Spinal cord (tissue), 10 donors: ENCODE measurements around the gene MRPS24. TPM values are rescaled to one million over a fixed set of nuclear protein-coding genes. Genes with fewer than 3 reads are reported as not detected.
A peak's percentile ranks its signal among the peaks of the same experiment; 100 is the strongest.
"Not testable (repeated sequence)": the region's sequence is repeated elsewhere in the genome, so short reads cannot be mapped to it uniquely, and the experiment has no call there.

ENCODE experiments used
- DNase-seq, 6 donors: peaks; one replicate each; pipeline versions ENCODE4 v3.0.0 to v3.0.0-alpha.2; 2013 to 2015; ENCODE audit warnings: low spot score in 6 of 6, low read depth in 4 of 6
- H3K27ac ChIP-seq: one replicate; pipeline ENCODE4 v1.5.1; 2013; ENCODE audit warnings: low read depth, low read length, control low read depth
- H3K27me3 ChIP-seq: one replicate; pipeline ENCODE4 v1.6.1; 2013; ENCODE audit warnings: low read length; ENCODE audit not compliant: control insufficient read depth, insufficient read depth
- H3K36me3 ChIP-seq: one replicate; pipeline ENCODE4 v1.6.1; 2013; ENCODE audit warnings: low read length; ENCODE audit not compliant: control insufficient read depth, insufficient read depth
- H3K4me1 ChIP-seq: one replicate; pipeline ENCODE4 v1.6.1; 2013; ENCODE audit warnings: low read length; ENCODE audit not compliant: control insufficient read depth, insufficient read depth
- H3K4me3 ChIP-seq: one replicate; pipeline ENCODE4 v1.5.1; 2013; ENCODE audit warnings: low read depth, low read length, control low read depth
- H3K9me3 ChIP-seq: one replicate; pipeline ENCODE4 v1.6.1; 2013; ENCODE audit warnings: low read length; ENCODE audit not compliant: control insufficient read depth, insufficient read depth
- WGBS: methylation state at CpG from one replicate; pipeline ENCODE4 v1.1.5; 2013; ENCODE audit warnings: missing lambda C conversion rate; ENCODE audit not compliant: insufficient coverage; 5-methylcytosine and 5-hydroxymethylcytosine counted together
- polyA plus RNA-seq, 2 donors: library from polyadenylated mRNA; unstranded; fragments of 120-200 nt; gene quantifications; one replicate each; pipeline ENCODE4 v1.2.1, GENCODE V29; 2013; ENCODE audit not compliant: insufficient read length in 2 of 2
- total RNA-seq, 2 donors: library from RNA; depleted of rRNA in 1 of 2; stranded (reverse); fragments of 120-200 nt in 1 of 2; fragments of >200 nt in 1 of 2; gene quantifications; one replicate each; pipeline versions ENCODE4 v1.2.3 to v1.2.4, GENCODE V29; 2013 to 2014
- donor health status: healthy.

The MRPS24 gene
- total and polyA plus RNA-seq, 4 donors: 26.7 to 108 (median 105) TPM

DNA sequence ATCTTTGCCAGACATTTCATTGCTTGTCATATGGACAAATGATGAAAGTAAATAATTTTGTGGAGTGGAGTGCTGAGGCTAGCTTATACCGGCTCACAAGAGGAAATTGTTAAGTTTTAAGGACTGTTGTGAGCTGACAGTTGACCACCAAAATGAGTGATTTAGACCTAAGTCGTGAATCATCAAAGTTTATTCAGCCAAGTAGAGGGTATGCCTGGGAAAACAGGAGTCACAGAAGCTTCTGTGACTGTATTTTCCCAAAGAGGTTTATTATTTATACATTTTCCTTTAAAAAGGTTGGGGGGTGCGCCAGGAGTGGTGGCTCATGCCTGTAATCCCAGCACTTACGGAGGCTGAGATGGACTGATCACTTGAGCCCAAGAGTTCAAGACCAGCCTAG lies 21.8 kb downstream of the MRPS24 start:
- Histone ChIP-seq H3K4me1 (no peaks in the 10 kb centered on the region), H3K27me3 (no peaks in the 10 kb centered on the region), H3K27ac (no peak overlapping the region), H3K9me3 (no peaks in the 10 kb centered on the region), H3K4me3 (no peak overlapping the region), H3K36me3 (no peaks in the 10 kb centered on the region)
- no peak for DNase-seq
- WGBS: 85% methylated on average over 1 of the region's 4 CpGs

GRCh38 chr7:43844662-43845061 lies 24.7 kb downstream of the MRPS24 start:
- Histone ChIP-seq H3K9me3 (no peaks in the 10 kb centered on the region), H3K27me3 (peaks cover 2% of the 10 kb centered on the region), H3K36me3 (no peaks in the 10 kb centered on the region), H3K4me3 (no peak overlapping the region), H3K27ac (no peak overlapping the region), H3K4me1 (no peaks in the 10 kb centered on the region)
- no peak for DNase-seq
- WGBS: no CpG with 5 or more reads among the region's 2 CpGs

GRCh38 chr7:43844257-43844656 lies 25.1 kb downstream of the MRPS24 start:
- no peaks in the 10 kb centered on the region for H3K9me3 ChIP-seq
- H3K27me3 ChIP-seq: peaks cover 2% of the 10 kb centered on the region
- peaks cover under 1% of the 10 kb centered on the region for H3K4me1 ChIP-seq
- no peak for DNase-seq
- no peaks in the 10 kb centered on the region for H3K36me3 ChIP-seq
- no peak overlapping the region for H3K4me3 ChIP-seq
- 100% methylated on average over 2 of the region's 2 CpGs for WGBS
- no peak overlapping the region for H3K27ac ChIP-seq

GRCh38 chr7:43843296-43843695 lies 26.0 kb downstream of the MRPS24 start:
- H3K4me3 ChIP-seq: no peak overlapping the region
- 95% methylated on average over 3 of the region's 4 CpGs for WGBS
- H3K27me3 ChIP-seq: peaks cover 2% of the 10 kb centered on the region
- no peaks in the 10 kb centered on the region for H3K9me3 ChIP-seq
- peaks cover 3% of the 10 kb centered on the region for H3K4me1 ChIP-seq
- DNase-seq: no peak
- no peak overlapping the region for H3K27ac ChIP-seq
- H3K36me3 ChIP-seq: no peaks in the 10 kb centered on the region

DNA sequence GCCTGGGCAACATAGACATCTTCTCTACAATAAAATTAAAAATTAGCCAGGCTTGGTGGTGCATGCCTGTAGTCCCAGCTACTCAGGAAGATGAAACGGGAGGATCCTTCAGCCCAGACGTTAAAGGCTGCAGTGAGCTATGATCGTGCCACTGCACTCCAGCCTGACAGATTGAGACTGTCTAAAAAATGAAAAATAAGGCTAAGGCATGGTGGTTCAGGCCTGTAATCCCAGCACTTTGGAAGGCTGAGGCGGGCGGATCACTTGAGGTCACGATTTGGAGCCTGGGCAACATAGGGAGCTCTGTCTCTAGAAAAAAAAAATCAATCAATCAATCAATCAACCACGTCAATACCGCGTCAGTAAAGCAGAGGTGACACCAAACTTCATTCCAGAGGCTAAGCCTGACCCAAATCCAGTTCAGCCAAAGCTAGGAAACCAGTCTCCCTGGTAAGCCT lies 31.1 kb downstream of the MRPS24 start:
- Histone ChIP-seq H3K27me3 (peaks cover 2% of the 10 kb centered on the region), H3K4me3 (no peak overlapping the region), H3K4me1 (peaks cover 3% of the 10 kb centered on the region), H3K36me3 (no peaks in the 10 kb centered on the region), H3K27ac (no peak overlapping the region), H3K9me3 (no peaks in the 10 kb centered on the region)
- 85% methylated on average over 4 of the region's 9 CpGs for WGBS
- no peak for DNase-seq

DNA sequence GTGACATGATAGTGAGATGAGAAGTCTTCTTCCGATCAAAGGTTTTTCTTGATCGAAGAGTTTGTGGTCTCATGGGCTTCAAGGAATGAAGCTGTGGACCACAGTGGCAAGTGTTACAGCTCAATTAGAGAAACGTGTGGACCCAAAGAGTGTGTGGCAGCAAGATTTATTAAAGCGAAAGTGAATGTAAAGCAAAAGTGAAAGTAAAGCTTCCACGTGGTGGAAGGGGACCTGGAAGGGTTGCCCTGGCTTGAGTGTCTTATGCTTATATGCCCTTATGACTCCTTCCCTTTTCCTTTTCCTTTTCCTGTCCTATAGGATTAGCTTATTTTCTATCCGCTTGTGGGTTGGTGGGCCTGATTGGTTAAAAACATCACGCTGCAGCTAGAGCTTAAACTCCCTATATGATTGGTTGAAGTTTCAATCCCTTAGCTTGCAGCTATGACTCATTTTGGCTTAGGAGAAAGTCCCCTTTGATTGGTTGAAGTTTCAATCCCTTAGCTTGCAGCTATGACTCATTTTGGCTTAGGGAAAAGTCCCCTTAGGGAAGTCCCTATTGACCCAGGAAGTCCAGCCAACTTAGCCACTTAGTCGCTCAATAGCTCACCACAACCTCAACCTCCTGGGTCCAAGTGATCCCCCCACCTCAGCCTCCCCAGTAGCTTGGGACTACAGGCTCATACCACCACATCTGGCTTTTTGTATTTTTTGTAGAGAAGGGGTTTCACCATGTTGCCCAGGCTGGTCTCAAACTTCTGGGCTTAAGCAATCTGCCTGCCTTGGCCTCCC lies 34.7 kb downstream of the MRPS24 start:
- 88% methylated on average over 4 of the region's 8 CpGs for WGBS
- H3K9me3 ChIP-seq: no peaks in the 10 kb centered on the region

GRCh38 chr7:43830917-43831316 lies 38.4 kb downstream of the MRPS24 start:
- H3K27ac ChIP-seq, H3K27me3 ChIP-seq, DNase-seq, H3K9me3 ChIP-seq, H3K36me3 ChIP-seq, H3K4me1 ChIP-seq, H3K4me3 ChIP-seq: not testable (repeated sequence)

More for the DNA sequence above, 34.7 kb downstream of the MRPS24 start:
- Histone ChIP-seq H3K27me3 (no peaks in the 10 kb centered on the region), H3K4me3 (no peak overlapping the region), H3K4me1 (peaks cover 3% of the 10 kb centered on the region), H3K27ac (no peak overlapping the region), H3K36me3 (no peaks in the 10 kb centered on the region)
- no peak for DNase-seq

GRCh38 chr7:43825391-43825808 lies 43.9 kb downstream of the MRPS24 start:
- H3K4me3 ChIP-seq: no peak overlapping the region
- no peaks in the 10 kb centered on the region for H3K36me3 ChIP-seq
- no peaks in the 10 kb centered on the region for H3K9me3 ChIP-seq
- H3K27ac ChIP-seq: no peak overlapping the region
- no peaks in the 10 kb centered on the region for H3K27me3 ChIP-seq
- H3K4me1 ChIP-seq: no peaks in the 10 kb centered on the region
- no peak for DNase-seq
- WGBS: 100% methylated on average over 2 of the region's 5 CpGs

DNA sequence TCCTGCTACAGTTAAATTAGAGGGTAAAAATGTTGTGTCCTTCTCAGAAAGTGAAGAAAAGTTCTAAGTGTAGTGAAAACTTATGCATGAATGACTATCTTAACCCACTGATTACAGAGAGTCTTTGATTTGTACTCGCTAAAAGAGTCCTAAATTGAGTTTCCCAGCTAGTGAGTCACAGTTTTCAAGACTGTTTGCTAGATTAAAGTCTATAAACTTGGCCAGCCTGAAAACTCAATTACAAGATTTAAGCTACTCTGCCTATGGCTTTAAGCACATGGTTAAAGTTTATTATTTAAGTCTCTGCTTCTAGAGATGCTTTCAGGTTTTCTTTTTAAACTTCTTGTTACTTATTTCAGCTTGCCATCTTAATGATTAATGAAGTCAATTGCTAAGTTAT lies 44.4 kb downstream of the MRPS24 start:
- H3K27ac ChIP-seq: no peak overlapping the region
- H3K4me1 ChIP-seq: no peaks in the 10 kb centered on the region
- no peak overlapping the region for H3K4me3 ChIP-seq
- no peaks in the 10 kb centered on the region for H3K9me3 ChIP-seq
- no peaks in the 10 kb centered on the region for H3K27me3 ChIP-seq
- DNase-seq: peak in 1 of 6 donors; percentile 37
- no peaks in the 10 kb centered on the region for H3K36me3 ChIP-seq
- no CpG with 5 or more reads among the region's 1 CpG for WGBS

DNA sequence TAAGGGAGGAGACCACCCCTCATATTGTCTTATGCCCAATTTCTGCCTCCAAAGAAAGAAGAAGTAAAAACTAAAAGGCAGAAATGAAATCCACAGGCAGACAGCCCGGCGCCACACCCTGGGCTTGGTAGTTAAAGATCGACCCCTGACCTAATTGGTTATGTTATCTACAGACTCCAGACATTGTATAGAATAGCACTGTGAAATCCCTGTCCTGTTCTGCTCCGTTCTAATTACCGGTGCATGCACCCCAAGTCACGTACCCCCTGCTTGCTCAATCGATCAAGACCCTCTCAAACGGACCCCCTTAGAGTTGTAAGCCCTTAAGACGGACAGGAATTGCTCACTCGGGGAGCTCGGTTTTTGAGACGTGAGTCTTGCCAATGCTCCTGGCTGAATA lies 44.8 kb downstream of the MRPS24 start:
- not testable (repeated sequence) for H3K4me1 ChIP-seq, H3K4me3 ChIP-seq, H3K27ac ChIP-seq, H3K36me3 ChIP-seq, DNase-seq, H3K9me3 ChIP-seq, H3K27me3 ChIP-seq
- 81% methylated on average over 4 of the region's 12 CpGs for WGBS
